ENCODE data around the gene CCDC92B.

The CCDC92B gene

GRCh38 chr17:2777242-2777867 lies 27.9 kb upstream of the CCDC92B start:
- Histone ChIP-seq H3K79me1 (ENCODE audit: low read length) (no peaks in the 10 kb centered on the region), H3K27ac (ENCODE audit: low read depth, low read length) (no peak overlapping the region), H3K4me3 (ENCODE audit: low read depth, low read length) (peak overlapping the region; percentile 67), H4K91ac (ENCODE audit: low read depth, low read length) (no peak overlapping the region), H3K4ac (ENCODE audit: low read depth, low read length) (no peak overlapping the region), H2BK120ac (ENCODE audit: insufficient read depth, low read length, poor library complexity) (no peak overlapping the region), H3K36me3 (ENCODE audit: control insufficient read depth in 1 of 2, insufficient read depth in 2 of 2, low read length in 2 of 2) (no peaks in the 10 kb centered on the region), H3K23ac (ENCODE audit: low read length) (no peak overlapping the region), H3K9ac (ENCODE audit: low read length) (no peak overlapping the region), H2BK12ac (ENCODE audit: low read length) (no peak overlapping the region), H3K4me2 (ENCODE audit: low read length) (peak overlapping the region; percentile 91), H3K14ac (ENCODE audit: low read length) (no peak overlapping the region), H2AK5ac (ENCODE audit: low read length) (no peak overlapping the region), H3K27me3 (ENCODE audit: insufficient read depth, low read length) (peaks cover 8% of the 10 kb centered on the region), H2BK5ac (ENCODE audit: low read depth, low read length, poor library complexity) (no peak overlapping the region), H3K9me3 (ENCODE audit: insufficient read depth, low read depth, low read length) (peaks cover 9% of the 10 kb centered on the region), H3K18ac (ENCODE audit: low read length) (no peak overlapping the region), H4K12ac (ENCODE audit: low read depth, low read length) (no peak overlapping the region), H3K79me2 (ENCODE audit: control insufficient read depth, insufficient read depth, low read length, poor library complexity) (no peaks in the 10 kb centered on the region), H3K4me1 (ENCODE audit: control insufficient read depth in 1 of 2, insufficient read depth in 2 of 2, low read length in 2 of 2) (peaks cover 3% of the 10 kb centered on the region in 2 experiments), H2AFZ (ENCODE audit: insufficient read depth, low read length, poor library complexity) (no peak overlapping the region), H4K8ac (ENCODE audit: low read depth, low read length) (no peak overlapping the region)
- no peak for DNase-seq
- no CpG with 5 or more reads among the region's 11 CpGs for WGBS (ENCODE audit: extremely low coverage, insufficient coverage, insufficient read length)

DNA sequence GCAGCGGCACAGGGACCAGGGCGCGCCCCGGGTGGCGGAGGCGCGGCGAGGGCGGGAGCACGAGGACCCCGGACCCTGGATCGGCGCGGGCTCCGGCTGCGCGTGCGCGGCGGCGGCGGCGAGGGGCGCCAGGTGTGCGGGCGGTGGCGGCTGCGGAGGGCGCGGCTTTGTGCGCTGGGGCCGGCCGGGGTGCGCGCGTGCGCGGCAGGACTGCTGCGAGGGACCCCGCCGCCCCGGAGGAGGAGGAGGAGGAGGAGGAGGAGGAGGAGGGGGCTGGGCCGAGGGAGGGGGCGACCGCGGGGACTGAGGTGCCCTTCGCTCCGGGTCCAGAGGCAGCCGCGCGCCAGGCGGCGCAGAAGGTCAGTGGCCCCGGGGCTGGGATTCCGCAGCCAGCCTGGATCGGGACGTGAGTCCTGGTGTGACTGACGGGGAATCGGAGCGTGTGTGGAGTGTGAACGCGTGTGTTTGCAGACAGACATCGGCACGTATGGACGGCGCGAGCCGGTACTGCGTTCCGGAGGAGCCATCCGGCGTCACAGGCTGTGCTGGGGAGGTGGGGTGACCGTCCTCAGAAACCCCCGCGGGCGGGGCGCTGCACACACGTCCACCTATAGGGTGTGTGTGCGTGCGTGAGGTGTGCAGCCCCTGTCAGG lies 27.3 kb upstream of the CCDC92B start:
- Histone ChIP-seq H2BK120ac (ENCODE audit: insufficient read depth, low read length, poor library complexity) (no peak overlapping the region), H3K79me2 (ENCODE audit: control insufficient read depth, insufficient read depth, low read length, poor library complexity) (no peaks in the 10 kb centered on the region), H4K8ac (ENCODE audit: low read depth, low read length) (no peak overlapping the region), H3K27ac (ENCODE audit: low read depth, low read length) (no peak overlapping the region), H2AK5ac (ENCODE audit: low read length) (no peak overlapping the region), H3K4me3 (ENCODE audit: low read depth, low read length) (peak overlapping the region; percentile 67), H3K18ac (ENCODE audit: low read length) (no peak overlapping the region), H2BK12ac (ENCODE audit: low read length) (no peak overlapping the region), H3K23ac (ENCODE audit: low read length) (no peak overlapping the region), H2BK5ac (ENCODE audit: low read depth, low read length, poor library complexity) (no peak overlapping the region), H3K4me2 (ENCODE audit: low read length) (peak overlapping the region; percentile 91), H3K9ac (ENCODE audit: low read length) (no peak overlapping the region), H4K91ac (ENCODE audit: low read depth, low read length) (no peak overlapping the region), H3K9me3 (ENCODE audit: insufficient read depth, low read depth, low read length) (peaks cover 8% of the 10 kb centered on the region), H2AFZ (ENCODE audit: insufficient read depth, low read length, poor library complexity) (no peak overlapping the region), H3K4me1 (ENCODE audit: control insufficient read depth in 1 of 2, insufficient read depth in 2 of 2, low read length in 2 of 2) (peaks cover 3% of the 10 kb centered on the region in 2 experiments), H3K36me3 (ENCODE audit: control insufficient read depth in 1 of 2, insufficient read depth in 2 of 2, low read length in 2 of 2) (no peaks in the 10 kb centered on the region), H4K12ac (ENCODE audit: low read depth, low read length) (no peak overlapping the region), H3K4ac (ENCODE audit: low read depth, low read length) (no peak overlapping the region), H3K79me1 (ENCODE audit: low read length) (no peaks in the 10 kb centered on the region), H3K27me3 (ENCODE audit: insufficient read depth, low read length) (peaks cover 8% of the 10 kb centered on the region), H3K14ac (ENCODE audit: low read length) (no peak overlapping the region)
- DNase-seq, result peak in 1 of 2 donors; percentile 39
- WGBS (ENCODE audit: extremely low coverage, insufficient coverage, insufficient read length), result no CpG with 5 or more reads among the region's 80 CpGs

GRCh38 chr17:2775206-2775605 lies 25.8 kb upstream of the CCDC92B start:
- Histone ChIP-seq H3K27ac (ENCODE audit: low read depth, low read length) (no peak overlapping the region), H3K79me2 (ENCODE audit: control insufficient read depth, insufficient read depth, low read length, poor library complexity) (no peaks in the 10 kb centered on the region), H3K9me3 (ENCODE audit: insufficient read depth, low read depth, low read length) (peaks cover 5% of the 10 kb centered on the region), H2BK120ac (ENCODE audit: insufficient read depth, low read length, poor library complexity) (no peak overlapping the region), H3K27me3 (ENCODE audit: insufficient read depth, low read length) (peaks cover 8% of the 10 kb centered on the region), H3K4me3 (ENCODE audit: low read depth, low read length) (no peak overlapping the region), H3K4me2 (ENCODE audit: low read length) (no peak overlapping the region), H3K9ac (ENCODE audit: low read length) (no peak overlapping the region), H2AFZ (ENCODE audit: insufficient read depth, low read length, poor library complexity) (no peak overlapping the region), H2AK5ac (ENCODE audit: low read length) (no peak overlapping the region), H4K8ac (ENCODE audit: low read depth, low read length) (no peak overlapping the region), H3K4ac (ENCODE audit: low read depth, low read length) (no peak overlapping the region), H3K18ac (ENCODE audit: low read length) (no peak overlapping the region), H3K36me3 (ENCODE audit: control insufficient read depth in 1 of 2, insufficient read depth in 2 of 2, low read length in 2 of 2) (no peaks in the 10 kb centered on the region), H3K79me1 (ENCODE audit: low read length) (no peaks in the 10 kb centered on the region), H3K23ac (ENCODE audit: low read length) (no peak overlapping the region), H4K12ac (ENCODE audit: low read depth, low read length) (no peak overlapping the region), H2BK5ac (ENCODE audit: low read depth, low read length, poor library complexity) (no peak overlapping the region), H3K14ac (ENCODE audit: low read length) (no peak overlapping the region), H3K4me1 (ENCODE audit: control insufficient read depth in 1 of 2, insufficient read depth in 2 of 2, low read length in 2 of 2) (peaks cover 3% of the 10 kb centered on the region in 2 experiments), H2BK12ac (ENCODE audit: low read length) (no peak overlapping the region), H4K91ac (ENCODE audit: low read depth, low read length) (no peak overlapping the region)
- no peak for DNase-seq
- no CpG with 5 or more reads among the region's 6 CpGs for WGBS (ENCODE audit: extremely low coverage, insufficient coverage, insufficient read length)

- Histone ChIP-seq H2BK120ac (ENCODE audit: insufficient read depth, low read length, poor library complexity) (no peak overlapping the region), H3K27ac (ENCODE audit: low read depth, low read length) (no peak overlapping the region), H4K91ac (ENCODE audit: low read depth, low read length) (no peak overlapping the region), H3K23ac (ENCODE audit: low read length) (no peak overlapping the region), H3K4me2 (ENCODE audit: low read length) (no peak overlapping the region), H3K9me3 (ENCODE audit: insufficient read depth, low read depth, low read length) (no peaks in the 10 kb centered on the region), H2BK5ac (ENCODE audit: low read depth, low read length, poor library complexity) (no peak overlapping the region), H2AFZ (ENCODE audit: insufficient read depth, low read length, poor library complexity) (no peak overlapping the region), H3K4me1 (ENCODE audit: control insufficient read depth in 1 of 2, insufficient read depth in 2 of 2, low read length in 2 of 2) (no peaks in the 10 kb centered on the region), H3K18ac (ENCODE audit: low read length) (no peak overlapping the region), H3K4me3 (ENCODE audit: low read depth, low read length) (no peak overlapping the region), H3K9ac (ENCODE audit: low read length) (no peak overlapping the region), H2BK12ac (ENCODE audit: low read length) (no peak overlapping the region), H3K79me1 (ENCODE audit: low read length) (no peaks in the 10 kb centered on the region), H3K4ac (ENCODE audit: low read depth, low read length) (no peak overlapping the region), H4K8ac (ENCODE audit: low read depth, low read length) (no peak overlapping the region), H2AK5ac (ENCODE audit: low read length) (no peak overlapping the region), H3K36me3 (ENCODE audit: control insufficient read depth in 1 of 2, insufficient read depth in 2 of 2, low read length in 2 of 2) (no peaks in the 10 kb centered on the region), H4K12ac (ENCODE audit: low read depth, low read length) (no peak overlapping the region), H3K79me2 (ENCODE audit: control insufficient read depth, insufficient read depth, low read length, poor library complexity) (no peaks in the 10 kb centered on the region), H3K27me3 (ENCODE audit: insufficient read depth, low read length) (no peaks in the 10 kb centered on the region), H3K14ac (ENCODE audit: low read length) (no peak overlapping the region)
- no CpG with 5 or more reads among the region's 12 CpGs for whole genome bisulfite sequencing (ENCODE audit: extremely low coverage, insufficient coverage, insufficient read length)
- no peak for DNase-seq
Observed at GRCh38 chr17:2770129-2770528, 20.7 kb upstream of the CCDC92B start.
